Mammary epithelial cell (primary cell): ENCODE measurements around the gene PPIL4.
"Not testable (repeated sequence)": the region's sequence is repeated elsewhere in the genome, so short reads cannot be mapped to it uniquely, and the experiment has no call there.

Source experiments
- CTCF ChIP-seq, 2 donors: IDR thresholded peaks in 1 of 2; conservative IDR thresholded peaks in 1 of 2; 2 replicates each; pipeline ENCODE4 v1.5.1; 2011 to 2012; ENCODE audit warnings: inconsistent platforms in 2 of 2, low read length in 2 of 2, mild to moderate bottlenecking in 2 of 2, control low read depth in 1 of 2, low read depth in 1 of 2; ENCODE audit not compliant: insufficient read depth in 1 of 2; ENCODE audit errors: extremely low read depth in 1 of 2
- EZH2 ChIP-seq: IDR thresholded peaks from 2 replicates; pipeline ENCODE4 v1.6.1; 2012; ENCODE audit warnings: low read length, inconsistent platforms, borderline replicate concordance

GRCh38 chr6:149460249-149460648 lies 85.6 kb downstream of the PPIL4 start:
- TF ChIP-seq CTCF (conservative IDR thresholded peaks at IDR 0.05 in 1 of 2, IDR thresholded peaks at IDR 0.05 in 1 of 2; ENCODE audit: extremely low read depth in 1 of 2, insufficient read depth in 1 of 2, low read depth in 1 of 2, low read length in 2 of 2); EZH2: not testable (repeated sequence)
